IMR-90 (cell line): Measurements from ENCODE around the gene SUSD6. TPM values are rescaled to one million over a fixed set of nuclear protein-coding genes. Genes with fewer than 3 reads are reported as not detected.

ENCODE experiments used
- BHLHE40 ChIP-seq: fragments of 150-350 bp; IDR thresholded peaks from 2 replicates; pipeline ENCODE4 v1.6.1; 2016; ENCODE audit warnings: mild to moderate bottlenecking, low read depth, low read length
- CHD1 ChIP-seq: IDR thresholded peaks from 2 replicates; pipeline ENCODE4 v1.6.1; 2012; ENCODE audit warnings: low read depth, low read length, improper control_type of control experiment
- USF2 ChIP-seq: fragments of 150-350 bp; IDR thresholded peaks from 2 replicates; pipeline ENCODE4 v1.6.1; 2017; ENCODE audit warnings: mild to moderate bottlenecking, antibody characterized with exemption, low read length, low read depth
- polyA plus RNA-seq, 3 experiments: library from polyadenylated mRNA; depleted of rRNA; stranded (reverse); fragments of >200 nt; gene quantifications; 2 replicates each; pipeline ENCODE4 v1.2.3, GENCODE V29; 2012; ENCODE audit warnings: low replicate concordance in 1 of 3
- total RNA-seq: library from RNA; depleted of rRNA; stranded (reverse); fragments of >200 nt; gene quantifications from 2 replicates; pipeline ENCODE4 v1.2.3, GENCODE V29; 2012

The SUSD6 gene
- total and polyA plus RNA-seq, 2 of the 4 experiments (the other 2 are of a cell fraction) = 2.3 to 10.1 TPM

DNA sequence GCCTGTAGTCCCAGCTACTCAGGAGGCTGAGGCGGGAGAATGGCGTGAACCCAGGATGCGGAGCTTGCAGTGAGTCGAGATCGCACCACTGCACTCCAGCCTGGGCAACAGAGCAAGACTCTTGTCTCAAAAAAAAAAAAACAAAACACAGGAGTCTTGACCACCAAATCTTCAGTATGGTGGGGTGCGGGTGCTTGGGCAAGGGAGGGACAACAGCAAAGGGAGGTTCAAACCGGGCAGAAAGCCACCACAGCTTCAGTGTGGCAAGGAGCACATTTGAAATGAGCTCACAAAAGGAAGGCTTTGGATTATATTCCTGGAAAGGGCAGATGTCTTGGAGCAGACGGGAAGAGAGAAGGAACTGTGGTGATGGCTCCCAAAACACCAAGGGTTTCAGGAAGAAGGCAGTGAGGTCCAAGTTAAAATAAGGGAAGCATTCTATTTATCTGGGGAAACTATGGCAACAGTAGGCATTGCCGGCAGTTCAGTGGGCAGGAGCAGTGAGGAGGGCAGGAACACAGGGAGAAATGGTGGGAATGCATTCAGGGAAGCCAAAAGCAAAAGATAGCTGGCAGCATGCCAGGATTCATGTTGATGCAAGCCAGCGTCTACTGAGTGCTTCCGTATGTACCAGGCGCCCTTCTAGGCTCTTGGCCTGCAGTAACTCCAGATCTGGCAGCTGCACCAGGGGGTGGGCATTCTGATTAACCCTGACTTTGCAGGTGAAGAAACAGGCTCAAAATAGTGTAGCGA, 104.5 kb downstream of the SUSD6 start (continued):
- TF ChIP-seq USF2 (no peak), BHLHE40 (no peak), CHD1 (no peak)
